Measurements from ENCODE around the gene NRN1L. TPM values are rescaled to one million over a fixed set of nuclear protein-coding genes. Genes with fewer than 3 reads are reported as not detected.
A peak's percentile ranks its signal among the peaks of the same experiment; 100 is the strongest.

Gene NRN1L
- total RNA-seq, 2 donors from 2014 or later, result 7.0 to 7.3 TPM

DNA sequence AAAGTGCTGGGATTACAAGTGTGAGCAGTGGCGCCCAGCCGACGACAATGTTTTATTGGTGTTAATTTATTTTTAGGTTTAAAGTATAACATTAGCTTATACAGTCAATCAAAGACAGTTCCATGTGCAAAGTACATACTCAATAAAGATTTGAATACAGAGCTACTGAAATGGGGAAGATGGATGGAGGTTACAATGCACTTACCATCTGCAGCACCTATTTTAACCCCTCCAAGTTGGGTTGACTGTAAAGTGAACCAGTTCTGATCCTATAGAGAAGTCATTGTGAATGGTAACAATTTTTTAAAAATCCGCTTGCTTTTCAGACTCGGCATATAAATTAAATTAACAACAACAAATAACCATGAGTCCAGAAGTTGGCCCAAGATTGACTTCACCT lies 7.7 kb downstream of the NRN1L start:
- H3K27ac ChIP-seq (ENCODE audit: low read depth, low read length), result no peak overlapping the region
- no peaks in the 10 kb centered on the region for H3K36me3 ChIP-seq (ENCODE audit: control insufficient read depth, insufficient read depth, low read length)
- WGBS, 2 experiments (ENCODE audit: insufficient coverage in 1 of 2, insufficient read length in 1 of 2), result 74 to 79% methylated on average over 2 to 3 of the region's 5 CpGs
- peak overlapping the region; percentile 19 for H3K9ac ChIP-seq (ENCODE audit: extremely low read depth, low read length, poor library complexity, severe bottlenecking)
- no peak for DNase-seq
- Mint-ChIP-seq H3K36me3 (ENCODE audit: low read depth) (no peaks in the 10 kb centered on the region), H3K4me3 (peak overlapping the region; percentile 96), H3K27ac (peak overlapping the region; percentile 95), H3K9me3 (no peaks in the 10 kb centered on the region), H3K27me3 (ENCODE audit: insufficient read depth) (no peaks in the 10 kb centered on the region), H3K4me1 (peaks cover 19% of the 10 kb centered on the region)
- H3K4me1 ChIP-seq (ENCODE audit: control insufficient read depth, insufficient read depth, low read length), result no peaks in the 10 kb centered on the region
- no peaks in the 10 kb centered on the region for H3K9me3 ChIP-seq (ENCODE audit: control insufficient read depth, low read length)
- TF ChIP-seq, protein P1, sequence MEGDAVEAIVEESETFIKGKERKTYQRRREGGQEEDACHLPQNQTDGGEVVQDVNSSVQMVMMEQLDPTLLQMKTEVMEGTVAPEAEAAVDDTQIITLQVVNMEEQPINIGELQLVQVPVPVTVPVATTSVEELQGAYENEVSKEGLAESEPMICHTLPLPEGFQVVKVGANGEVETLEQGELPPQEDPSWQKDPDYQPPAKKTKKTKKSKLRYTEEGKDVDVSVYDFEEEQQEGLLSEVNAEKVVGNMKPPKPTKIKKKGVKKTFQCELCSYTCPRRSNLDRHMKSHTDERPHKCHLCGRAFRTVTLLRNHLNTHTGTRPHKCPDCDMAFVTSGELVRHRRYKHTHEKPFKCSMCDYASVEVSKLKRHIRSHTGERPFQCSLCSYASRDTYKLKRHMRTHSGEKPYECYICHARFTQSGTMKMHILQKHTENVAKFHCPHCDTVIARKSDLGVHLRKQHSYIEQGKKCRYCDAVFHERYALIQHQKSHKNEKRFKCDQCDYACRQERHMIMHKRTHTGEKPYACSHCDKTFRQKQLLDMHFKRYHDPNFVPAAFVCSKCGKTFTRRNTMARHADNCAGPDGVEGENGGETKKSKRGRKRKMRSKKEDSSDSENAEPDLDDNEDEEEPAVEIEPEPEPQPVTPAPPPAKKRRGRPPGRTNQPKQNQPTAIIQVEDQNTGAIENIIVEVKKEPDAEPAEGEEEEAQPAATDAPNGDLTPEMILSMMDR (conservative IDR thresholded peaks at IDR 0.05), result no peak
- H3K4me3 ChIP-seq (ENCODE audit: low read length), result peak overlapping the region; percentile 82
- H3K27me3 ChIP-seq (ENCODE audit: control insufficient read depth, insufficient read depth, low read length, poor library complexity, severe bottlenecking), result no peaks in the 10 kb centered on the region

DNA sequence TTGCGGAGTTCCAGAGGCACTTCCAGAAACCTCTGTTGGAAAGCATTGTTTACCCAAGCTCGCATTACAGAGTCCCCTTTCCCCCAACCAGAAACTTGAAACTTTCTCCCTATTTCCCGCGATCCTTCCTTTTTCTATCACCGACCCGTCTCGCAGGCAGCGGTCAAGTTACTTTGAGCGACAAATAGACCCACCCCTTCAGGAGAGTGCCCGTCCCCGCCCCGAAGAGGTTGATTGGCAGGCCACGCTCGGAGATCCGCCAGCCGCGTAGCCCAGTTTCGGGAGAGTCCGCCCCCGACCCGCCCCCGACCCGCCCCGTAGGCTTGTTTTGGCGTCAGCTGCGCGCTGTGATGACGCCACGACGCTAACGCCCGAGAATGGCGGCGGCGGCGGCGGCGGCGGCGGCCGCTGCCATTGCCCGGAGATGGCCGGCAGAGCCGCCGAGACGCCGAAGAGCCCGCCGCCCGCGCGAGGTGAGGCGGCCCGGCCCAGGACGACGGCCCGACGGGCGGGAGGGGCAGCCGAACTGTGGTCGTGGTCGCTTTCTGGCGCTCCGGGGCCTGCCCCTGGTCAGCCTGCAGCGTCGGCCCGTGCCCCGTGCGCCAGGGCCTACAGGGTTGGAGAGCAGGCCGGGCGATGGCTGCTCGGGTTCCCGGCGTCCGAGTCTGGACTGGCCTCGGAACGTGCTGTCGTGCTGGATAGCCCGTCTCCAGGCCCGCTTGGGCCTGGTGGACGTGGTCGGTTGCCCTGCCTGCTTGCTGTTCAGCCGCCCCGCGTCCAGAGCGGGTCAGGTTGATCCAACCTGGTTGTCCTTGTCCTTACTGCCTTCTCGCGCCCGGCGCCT lies 8.4 kb downstream of the NRN1L start, which contains the start of gene PSKH1:
TSS of gene PSKH1 (plus strand) at position 356 of the 844 bp plus-strand sequence. CDS start 15,496 bp downstream, outside the sequence.
- Histone ChIP-seq H3K9ac (ENCODE audit: extremely low read depth, low read length, poor library complexity, severe bottlenecking) (peak within 1 kb of the TSS; percentile 99), H3K9me3 (ENCODE audit: control insufficient read depth, low read length) (no peaks in the 10 kb centered on the region), H3K36me3 (ENCODE audit: control insufficient read depth, insufficient read depth, low read length) (no peaks in the 10 kb centered on the region), H3K27me3 (ENCODE audit: control insufficient read depth, insufficient read depth, low read length, poor library complexity, severe bottlenecking) (no peaks in the 10 kb centered on the region), H3K4me1 (ENCODE audit: control insufficient read depth, insufficient read depth, low read length) (no peaks in the 10 kb centered on the region), H3K27ac (ENCODE audit: low read depth, low read length) (peak within 1 kb of the TSS; percentile 85), H3K4me3 (ENCODE audit: low read length) (peak within 1 kb of the TSS; percentile 91)
- H3K27me3 Mint-ChIP-seq (ENCODE audit: insufficient read depth), result no peaks in the 10 kb centered on the region
- 0% methylated on average over 34 to 90 of the region's 90 CpGs for WGBS, 2 experiments (ENCODE audit: insufficient coverage in 1 of 2, insufficient read length in 1 of 2)
- H3K9me3 Mint-ChIP-seq, result no peaks in the 10 kb centered on the region
- peak within 1 kb of the TSS; percentile 99 for H3K27ac Mint-ChIP-seq
- H3K36me3 Mint-ChIP-seq (ENCODE audit: low read depth), result no peaks in the 10 kb centered on the region
- TF ChIP-seq, protein P1 (conservative IDR thresholded peaks at IDR 0.05), result no peak
- H3K4me3 Mint-ChIP-seq, result peak within 1 kb of the TSS; percentile 96
- DNase-seq, result peak; percentile 99
- peaks cover 19% of the 10 kb centered on the region for H3K4me1 Mint-ChIP-seq

DNA sequence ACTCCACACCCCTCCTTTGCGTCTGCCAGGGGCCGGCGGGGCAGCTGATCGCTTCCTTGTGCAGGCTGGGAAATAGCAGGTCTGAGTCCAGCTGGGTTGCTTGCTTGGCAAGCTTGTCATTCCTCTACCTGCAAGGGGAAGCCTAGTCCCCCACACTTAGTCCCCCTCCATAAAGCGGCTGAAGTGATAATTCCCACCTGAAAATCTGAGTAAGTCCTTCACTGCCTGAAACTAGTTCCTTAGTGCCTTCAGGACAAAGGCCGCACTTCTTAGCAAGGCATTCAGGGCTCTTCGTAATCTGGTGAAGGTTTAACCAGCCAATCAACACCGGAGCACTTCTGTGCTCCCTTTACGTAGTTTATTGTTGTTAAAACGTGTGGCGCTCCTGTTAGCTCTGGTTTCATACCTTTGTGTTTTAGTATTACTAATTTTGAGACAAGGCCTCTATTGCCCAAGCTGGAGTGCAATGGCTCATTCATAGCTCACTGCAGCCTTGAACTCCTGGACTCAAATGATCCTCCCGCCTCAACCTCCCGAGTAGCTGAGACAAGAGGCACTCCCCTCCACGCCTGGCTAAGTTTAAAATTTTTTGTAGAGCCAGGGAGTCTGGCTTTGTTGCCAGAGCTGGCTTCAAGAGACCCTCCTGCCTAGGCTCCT lies 9.2 kb downstream of the NRN1L start:
- no peaks in the 10 kb centered on the region for H3K4me1 ChIP-seq (ENCODE audit: control insufficient read depth, insufficient read depth, low read length)
- no peaks in the 10 kb centered on the region for H3K36me3 Mint-ChIP-seq (ENCODE audit: low read depth)
- H3K36me3 ChIP-seq (ENCODE audit: control insufficient read depth, insufficient read depth, low read length), result no peaks in the 10 kb centered on the region
- TF ChIP-seq, protein P1 (conservative IDR thresholded peaks at IDR 0.05), result no peak
- peaks cover 16% of the 10 kb centered on the region for H3K4me1 Mint-ChIP-seq
- H3K9me3 Mint-ChIP-seq, result no peaks in the 10 kb centered on the region
- no peaks in the 10 kb centered on the region for H3K27me3 Mint-ChIP-seq (ENCODE audit: insufficient read depth)
- DNase-seq, result no peak
- no peaks in the 10 kb centered on the region for H3K9me3 ChIP-seq (ENCODE audit: control insufficient read depth, low read length)
- H3K27ac ChIP-seq (ENCODE audit: low read depth, low read length), result peak overlapping the region; percentile 85
- no peaks in the 10 kb centered on the region for H3K27me3 ChIP-seq (ENCODE audit: control insufficient read depth, insufficient read depth, low read length, poor library complexity, severe bottlenecking)
- H3K4me3 Mint-ChIP-seq, result peak overlapping the region; percentile 96
- H3K4me3 ChIP-seq (ENCODE audit: low read length), result peak overlapping the region; percentile 91
- peak overlapping the region; percentile 99 for H3K9ac ChIP-seq (ENCODE audit: extremely low read depth, low read length, poor library complexity, severe bottlenecking)
- H3K27ac Mint-ChIP-seq, result peak overlapping the region; percentile 99
- WGBS, 2 experiments (ENCODE audit: insufficient coverage in 1 of 2, insufficient read length in 1 of 2), result 39 to 41% methylated on average over 14 of the region's 14 CpGs

All from endodermal cell (in vitro differentiated cells).